H9 (cell line): ENCODE results near the gene SSTR1. TPM values are rescaled to one million over a fixed set of nuclear protein-coding genes. Genes with fewer than 3 reads are reported as not detected.

ENCODE experiments used
- DNase-seq: peaks from one replicate; pipeline ENCODE4 v3.0.0-alpha.2; 2017
- H2AFZ ChIP-seq: one replicate; pipeline ENCODE4 v1.6.1; 2013; ENCODE audit warnings: mild to moderate bottlenecking, low read length, control low read depth, moderate library complexity
- H2AK5ac ChIP-seq: 2 replicates; pipeline ENCODE4 v1.6.1; 2013; ENCODE audit warnings: low read length, control low read depth, mixed read lengths; ENCODE audit not compliant: insufficient read length
- H2BK120ac ChIP-seq: one replicate; pipeline ENCODE4 v1.6.1; 2013; ENCODE audit warnings: low read depth, mild to moderate bottlenecking, low read length, control low read depth, inconsistent platforms; ENCODE audit not compliant: poor library complexity, severe bottlenecking
- H2BK12ac ChIP-seq: 2 replicates; pipeline ENCODE4 v1.6.1; 2013; ENCODE audit warnings: low read length, control low read depth, mixed read lengths, low read depth; ENCODE audit not compliant: insufficient read length
- H2BK15ac ChIP-seq: 2 replicates; pipeline ENCODE4 v1.6.1; 2013; ENCODE audit warnings: low read depth, low read length, control low read depth
- H2BK20ac ChIP-seq: one replicate; pipeline ENCODE4 v1.6.1; 2013; ENCODE audit warnings: low read depth, mild to moderate bottlenecking, low read length, control low read depth, inconsistent platforms; ENCODE audit not compliant: poor library complexity, severe bottlenecking
- H2BK5ac ChIP-seq: 2 replicates; pipeline ENCODE4 v1.6.1; 2013; ENCODE audit warnings: low read length, control low read depth, mixed read lengths; ENCODE audit not compliant: insufficient read length
- H3K14ac ChIP-seq: 2 replicates; pipeline ENCODE4 v1.6.1; 2013; ENCODE audit warnings: low read length, control low read depth; ENCODE audit not compliant: insufficient read depth
- H3K18ac ChIP-seq: 2 replicates; pipeline ENCODE4 v1.6.1; 2013; ENCODE audit warnings: low read depth, mild to moderate bottlenecking, mixed read lengths, low read length, control low read depth; ENCODE audit not compliant: insufficient read length
- H3K23ac ChIP-seq: 2 replicates; pipeline ENCODE4 v1.6.1; 2013; ENCODE audit warnings: low read length, control low read depth, mixed read lengths, low read depth; ENCODE audit not compliant: insufficient read length
- H3K23me2 ChIP-seq: 2 replicates; pipeline ENCODE4 v1.6.1; 2013; ENCODE audit warnings: low read depth, mild to moderate bottlenecking, mixed read lengths, low read length, control low read depth; ENCODE audit not compliant: insufficient read length, poor library complexity, severe bottlenecking
- H3K27ac ChIP-seq: 2 replicates; pipeline ENCODE4 v1.5.1; 2013; ENCODE audit warnings: low read length, control low read depth, mixed read lengths, low read depth; ENCODE audit not compliant: insufficient read length
- H3K27me3 ChIP-seq: 2 replicates; pipeline ENCODE4 v1.6.1; 2013; ENCODE audit warnings: low read length, control low read depth, inconsistent platforms; ENCODE audit not compliant: insufficient read depth
- H3K4ac ChIP-seq: 2 replicates; pipeline ENCODE4 v1.6.1; 2013; ENCODE audit warnings: low read depth, mild to moderate bottlenecking, control low read depth, inconsistent platforms, low read length, moderate library complexity
- H3K4me1 ChIP-seq: 2 replicates; pipeline ENCODE4 v1.6.1; 2013; ENCODE audit warnings: low read length, control low read depth, inconsistent platforms; ENCODE audit not compliant: insufficient read depth
- H3K4me2 ChIP-seq: 2 replicates; pipeline ENCODE4 v1.6.1; 2013; ENCODE audit warnings: low read length, control low read depth, mixed read lengths; ENCODE audit not compliant: insufficient read length, insufficient read depth
- H3K56ac ChIP-seq: 2 replicates; pipeline ENCODE4 v1.6.1; 2013; ENCODE audit warnings: low read depth, mild to moderate bottlenecking, mixed read lengths, low read length, control low read depth; ENCODE audit not compliant: insufficient read length
- H3K79me1 ChIP-seq: 2 replicates; pipeline ENCODE4 v1.6.1; 2013; ENCODE audit warnings: low read depth, mild to moderate bottlenecking, moderate library complexity, low read length, control low read depth, inconsistent platforms; ENCODE audit not compliant: insufficient read depth, poor library complexity, severe bottlenecking
- H3K79me2 ChIP-seq: 2 replicates; pipeline ENCODE4 v1.6.1; 2013; ENCODE audit warnings: low read length, control low read depth, inconsistent platforms; ENCODE audit not compliant: insufficient read depth
- H3K9ac ChIP-seq: 2 replicates; pipeline ENCODE4 v1.6.1; 2013; ENCODE audit warnings: low read length, control low read depth, mixed read lengths; ENCODE audit not compliant: insufficient read length; ENCODE audit errors: extremely low read depth
- H3K9me3 ChIP-seq: one replicate; pipeline ENCODE4 v1.6.1; 2013; ENCODE audit warnings: low read depth, low read length, inconsistent platforms; ENCODE audit not compliant: control insufficient read depth
- H3T11ph ChIP-seq: one replicate; pipeline ENCODE4 v1.6.1; 2013; ENCODE audit warnings: mild to moderate bottlenecking, low read length, control low read depth, inconsistent platforms
- H4K20me1 ChIP-seq: one replicate; pipeline ENCODE4 v1.6.1; 2013; ENCODE audit not compliant: control insufficient read depth, insufficient read length, insufficient read depth
- H4K5ac ChIP-seq: 2 replicates; pipeline ENCODE4 v1.6.1; 2013; ENCODE audit warnings: low read depth, mild to moderate bottlenecking, mixed read lengths, low read length, control low read depth; ENCODE audit not compliant: insufficient read length
- H4K8ac ChIP-seq: replicated peaks from 2 replicates; pipeline ENCODE4 v1.6.1; 2013; ENCODE audit warnings: low read length, control low read depth, mixed read lengths, low read depth; ENCODE audit not compliant: insufficient read length
- H4K91ac ChIP-seq: 2 replicates; pipeline ENCODE4 v1.6.1; 2013; ENCODE audit warnings: low read depth, mild to moderate bottlenecking, moderate library complexity, mixed read lengths, low read length, control low read depth; ENCODE audit not compliant: insufficient read length
- H3K27ac Mint-ChIP-seq, 3 experiments: 2 replicates in 2 of 3; 3 replicates in 1 of 3; pipeline ENCODE4 v1.8.0; 2020 to 2021; ENCODE audit warnings: mixed read lengths in 3 of 3, mild to moderate bottlenecking in 1 of 3, moderate library complexity in 1 of 3
- H3K27me3 Mint-ChIP-seq: 2 replicates; pipeline ENCODE4 v1.8.0; 2021; ENCODE audit warnings: low read depth, mild to moderate bottlenecking, moderate library complexity, mixed read lengths
- H3K36me3 Mint-ChIP-seq, 3 experiments: 2 replicates in 2 of 3; 3 replicates in 1 of 3; pipeline ENCODE4 v1.8.0; 2020 to 2021; ENCODE audit warnings: low read depth in 3 of 3, mixed read lengths in 3 of 3; ENCODE audit not compliant: insufficient read depth in 1 of 3
- H3K4me1 Mint-ChIP-seq, 2 experiments: 2 replicates each; pipeline ENCODE4 v1.8.0; 2020; ENCODE audit warnings: mixed read lengths in 2 of 2
- H3K4me3 Mint-ChIP-seq, 2 experiments: 2 replicates in 1 of 2; 3 replicates in 1 of 2; pipeline ENCODE4 v1.8.0; 2020 to 2021; ENCODE audit warnings: mild to moderate bottlenecking in 2 of 2, mixed read lengths in 2 of 2, moderate library complexity in 1 of 2
- H3K9me3 Mint-ChIP-seq, 2 experiments: 2 replicates in 1 of 2; 3 replicates in 1 of 2; pipeline ENCODE4 v1.8.0; 2020; ENCODE audit warnings: mild to moderate bottlenecking in 2 of 2, mixed read lengths in 2 of 2, moderate library complexity in 1 of 2
- CTCF ChIP-seq: fragments of 200-600 bp; sonication (generic); conservative IDR thresholded peaks from 3 replicates; pipeline ENCODE4 v1.8.0; 2021; ENCODE audit warnings: antibody characterized with exemption, mild to moderate bottlenecking
- WGBS: extraction: QIAGEN DNeasy Blood & Tissue Kit; methylation state at CpG from one replicate; pipeline ENCODE4 v1.1.7; 2013; ENCODE audit warnings: missing lambda C conversion rate, low lambda C conversion rate, mixed read lengths; ENCODE audit not compliant: insufficient read length; ENCODE audit errors: extremely low coverage; 5-methylcytosine and 5-hydroxymethylcytosine counted together
- total RNA-seq: library from RNA; stranded (reverse); gene quantifications from 2 replicates; pipeline ENCODE4 v1.2.1, GENCODE V29; 2021

The SSTR1 gene
- total RNA-seq, 1 experiment from 2014 or later = 0.98 TPM

- DNase-seq = no peak
- Mint-ChIP-seq H3K27me3 (peaks cover 65% of the 10 kb centered on the region), H3K27ac (no peak overlapping the region; a peak in 1 of 7 replicates), H3K4me3 (peak overlapping the region in 1 of 2 experiments; percentile 77; a peak in 1 of 5 replicates), H3K4me1 (peaks cover 33 to 47% of the 10 kb centered on the region in 2 experiments), H3K36me3 (peaks cover 0 to 6% (median 0%) of the 10 kb centered on the region in 3 experiments; a peak in 3 of 7 replicates), H3K9me3 (peaks cover 13 to 18% of the 10 kb centered on the region in 2 experiments)
- Histone ChIP-seq H3K18ac (no peak overlapping the region), H3K23ac (no peak overlapping the region), H3K14ac (no peak overlapping the region), H2BK12ac (no peak overlapping the region), H3K9me3 (no peaks in the 10 kb centered on the region), H3K4ac (no peak overlapping the region), H3K9ac (no peak overlapping the region), H3K4me1 (no peaks in the 10 kb centered on the region), H3K27me3 (peaks cover 49% of the 10 kb centered on the region), H2AK5ac (no peak overlapping the region), H3K79me1 (no peaks in the 10 kb centered on the region), H2BK20ac (no peak overlapping the region), H3K4me2 (peak overlapping the region; percentile 62), H4K8ac (no peak overlapping the region), H3T11ph (no peak overlapping the region), H3K23me2 (peaks cover 19% of the 10 kb centered on the region), H2BK15ac (no peak overlapping the region), H2BK5ac (no peak overlapping the region), H4K20me1 (no peaks in the 10 kb centered on the region), H2BK120ac (no peak overlapping the region), H4K5ac (no peak overlapping the region), H4K91ac (no peak overlapping the region), H3K79me2 (no peaks in the 10 kb centered on the region), H2AFZ (no peak overlapping the region), H3K27ac (no peak overlapping the region), H3K56ac (no peak overlapping the region)
- WGBS = no CpG with 5 or more reads among the region's 2 CpGs
- TF ChIP-seq CTCF = no peak
Observed at GRCh38 chr14:38206689-38207376, 871 bp upstream of the SSTR1 start.
